ENCODE measurements around the gene CLMP. TPM values are rescaled to one million over a fixed set of nuclear protein-coding genes. Genes with fewer than 3 reads are reported as not detected.
A peak's percentile ranks its signal among the peaks of the same experiment; 100 is the strongest.
"Not testable (repeated sequence)": the region's sequence is repeated elsewhere in the genome, so short reads cannot be mapped to it uniquely, and the experiment has no call there.

The CLMP gene
- polyA plus RNA-seq, 2 of the 4 experiments (the other 2 are of a cell fraction): 15.7 to 17.1 TPM

- ChIA-PET CTCF (interaction anchor here (0.7 to 2.2 kb wide), 2 partner anchors 11 to 98 kb away, joined by 3 to 7 read pairs; no protein-coding TSS in a partner anchor), POLR2A (no interaction called here)
- H3K4me3 ChIP-seq: no peak overlapping the region
- no peak overlapping the region for H3K27ac ChIP-seq
- ATAC-seq (no peak), FAIRE-seq (no peak), DNase-seq (ENCODE audit: low read depth in 1 of 2, low spot score in 1 of 2) (no peak)
- no peaks in the 10 kb centered on the region for H3K9me3 ChIP-seq
- H3K4me2 ChIP-seq: no peak overlapping the region
- TF ChIP-seq, protein P1, sequence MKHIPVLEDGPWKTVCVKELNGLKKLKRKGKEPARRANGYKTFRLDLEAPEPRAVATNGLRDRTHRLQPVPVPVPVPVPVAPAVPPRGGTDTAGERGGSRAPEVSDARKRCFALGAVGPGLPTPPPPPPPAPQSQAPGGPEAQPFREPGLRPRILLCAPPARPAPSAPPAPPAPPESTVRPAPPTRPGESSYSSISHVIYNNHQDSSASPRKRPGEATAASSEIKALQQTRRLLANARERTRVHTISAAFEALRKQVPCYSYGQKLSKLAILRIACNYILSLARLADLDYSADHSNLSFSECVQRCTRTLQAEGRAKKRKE (CRISPR knock-in tag; IDR thresholded peaks at IDR 0.05; ENCODE audit: low read depth): no peak
- TF ChIP-seq NPAS2 (CRISPR knock-in tag; IDR thresholded peaks at IDR 0.05; ENCODE audit: borderline replicate concordance): no peak
- TF ChIP-seq CBX2 (IDR thresholded peaks at IDR 0.05; ENCODE audit: borderline replicate concordance, low read depth): no peak
- TF ChIP-seq ELK1 (IDR thresholded peaks at IDR 0.05; ENCODE audit: low read depth, low read length): no peak
- TF ChIP-seq, protein P2, sequence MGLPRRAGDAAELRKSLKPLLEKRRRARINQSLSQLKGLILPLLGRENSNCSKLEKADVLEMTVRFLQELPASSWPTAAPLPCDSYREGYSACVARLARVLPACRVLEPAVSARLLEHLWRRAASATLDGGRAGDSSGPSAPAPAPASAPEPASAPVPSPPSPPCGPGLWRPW (IDR thresholded peaks at IDR 0.05): no peak
- TF ChIP-seq MAZ (IDR thresholded peaks at IDR 0.05; ENCODE audit: borderline replicate concordance, low read depth, low read length): no peak
- TF ChIP-seq BHLHE40 (IDR thresholded peaks at IDR 0.05; ENCODE audit: low read depth, low read length): no peak
- no peaks in the 10 kb centered on the region for H3K4me1 ChIP-seq
- 69% methylated on average over 3 of the region's 4 CpGs for WGBS (ENCODE audit: missing lambda C conversion rate)
Measured at GRCh38 chr11:123209591-123209990, 14.5 kb upstream of the CLMP start.

DNA sequence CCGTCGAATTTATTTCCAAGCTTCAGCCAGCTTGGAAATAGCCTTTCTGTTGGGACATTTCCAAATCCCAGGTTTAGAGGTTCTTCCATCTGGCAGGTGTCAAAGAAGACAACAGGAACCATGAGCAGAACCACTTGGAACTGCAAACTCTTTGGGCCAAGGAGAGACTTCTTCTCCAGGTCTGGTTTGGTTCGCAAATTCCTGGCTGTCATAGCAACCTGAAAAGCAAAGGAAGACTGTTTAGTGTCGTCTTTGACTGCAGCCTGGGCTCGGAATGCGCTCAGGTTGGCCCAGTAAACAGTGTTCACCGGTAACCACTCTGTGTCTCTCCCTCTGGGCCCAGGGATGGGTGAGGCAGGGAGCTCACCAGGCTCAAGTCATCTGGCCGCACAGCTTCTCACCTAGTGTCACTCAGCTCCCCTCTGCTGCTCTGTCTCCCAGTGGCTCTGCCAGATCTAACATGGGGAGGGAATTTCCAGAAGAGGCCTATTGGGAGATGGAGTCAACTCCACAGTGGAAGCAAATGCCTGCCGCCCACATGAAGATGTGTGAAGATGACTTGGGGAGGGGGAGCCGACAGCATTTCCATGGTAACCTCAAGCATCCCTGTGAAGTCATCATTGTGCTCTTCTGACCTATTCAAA, 11.9 kb upstream of the CLMP start:
- TF ChIP-seq GATA3 (IDR thresholded peaks at IDR 0.05; ENCODE audit: borderline replicate concordance) (no peak), HOXB5 (CRISPR knock-in tag; IDR thresholded peaks at IDR 0.05) (no peak)
- TF ChIP-seq, protein P3, sequence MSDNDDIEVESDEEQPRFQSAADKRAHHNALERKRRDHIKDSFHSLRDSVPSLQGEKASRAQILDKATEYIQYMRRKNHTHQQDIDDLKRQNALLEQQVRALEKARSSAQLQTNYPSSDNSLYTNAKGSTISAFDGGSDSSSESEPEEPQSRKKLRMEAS (IDR thresholded peaks at IDR 0.05): no peak
- CTCF ChIA-PET: interaction anchor here (0.8 to 1.6 kb wide), 4 partner anchors 14 to 95 kb away, joined by 3 read pairs; no protein-coding TSS in a partner anchor
- peak in 1 of 2 experiments; percentile 43; a peak in 3 of 6 replicates for ATAC-seq
- FAIRE-seq: no peak
- POLR2A ChIA-PET: no interaction called here
- H3K4me1 ChIP-seq: no peaks in the 10 kb centered on the region
- no peaks in the 10 kb centered on the region for H3K9me3 ChIP-seq
- H3K27ac ChIP-seq: no peak overlapping the region
- no peak overlapping the region for H3K4me3 ChIP-seq
- H3K4me2 ChIP-seq: no peak overlapping the region
- WGBS (ENCODE audit: missing lambda C conversion rate): 77% methylated on average over 5 of the region's 10 CpGs
- DNase-seq (ENCODE audit: low read depth in 1 of 2, low spot score in 1 of 2): no peak

DNA sequence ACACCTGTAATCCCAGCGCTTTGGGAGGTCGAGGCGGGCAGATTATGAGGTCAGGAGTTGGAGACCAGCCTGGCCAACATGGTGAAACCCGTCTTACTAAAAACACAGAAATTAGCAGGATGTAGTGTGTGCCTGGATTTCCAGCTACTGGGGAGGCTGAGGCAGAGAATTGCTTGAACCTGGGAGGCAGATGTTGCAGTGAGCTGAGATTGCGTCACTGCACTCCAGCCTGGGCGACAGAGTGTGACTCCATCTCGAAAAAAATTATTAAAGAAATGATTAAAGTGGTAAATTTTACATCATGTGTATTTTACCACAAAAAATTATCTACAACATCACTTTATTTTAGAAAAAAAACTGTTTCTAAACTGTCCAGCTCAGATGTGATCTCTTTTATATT, 11.0 kb upstream of the CLMP start:
- H3K4me1 ChIP-seq; FAIRE-seq; H3K4me3 ChIP-seq; H3K9me3 ChIP-seq; H3K4me2 ChIP-seq; DNase-seq (ENCODE audit: low read depth in 1 of 2, low spot score in 1 of 2); H3K27ac ChIP-seq; POLR2A ChIA-PET; ATAC-seq: not testable (repeated sequence)
- 83% methylated on average over 7 of the region's 7 CpGs for WGBS (ENCODE audit: missing lambda C conversion rate)
- CTCF ChIA-PET: interaction anchor here (0.8 to 1.6 kb wide), 4 partner anchors 13 to 94 kb away, joined by 3 read pairs; no protein-coding TSS in a partner anchor

DNA sequence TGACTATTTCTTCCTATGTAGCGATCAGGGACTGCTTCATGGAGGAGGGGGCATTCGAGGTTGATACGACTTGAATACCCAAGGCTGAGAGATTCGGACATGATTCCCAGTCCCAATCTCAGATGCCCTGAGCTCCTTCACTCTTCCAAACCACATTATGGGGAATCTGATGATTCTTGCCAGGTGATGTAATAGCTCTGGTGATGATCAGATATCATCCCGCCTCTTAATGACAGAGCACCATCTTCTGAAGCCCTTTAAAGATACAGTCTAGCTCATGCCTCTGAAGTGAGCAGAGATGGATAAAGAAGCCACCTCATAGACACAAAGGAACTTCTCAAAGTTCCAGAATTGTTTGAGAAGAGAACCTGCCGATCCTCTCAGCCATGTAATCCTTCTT, 8.9 kb upstream of the CLMP start:
- H3K27ac ChIP-seq: no peak overlapping the region
- FAIRE-seq: no peak
- POLR2A ChIA-PET: no interaction called here

More for the DNA sequence above, 8.9 kb upstream of the CLMP start:
- Histone ChIP-seq H3K4me2 (no peak overlapping the region), H3K9me3 (no peaks in the 10 kb centered on the region), H3K4me3 (no peak overlapping the region), H3K4me1 (no peaks in the 10 kb centered on the region)
- DNase-seq (ENCODE audit: low read depth in 1 of 2, low spot score in 1 of 2) (no peak), ATAC-seq (no peak)
- WGBS (ENCODE audit: missing lambda C conversion rate): 91% methylated on average over 6 of the region's 6 CpGs
- CTCF ChIA-PET: interaction anchor here (0.5 to 1.7 kb wide), 6 partner anchors 12 to 100 kb away, joined by 3 to 5 read pairs (median 4); no protein-coding TSS in a partner anchor
- TF ChIP-seq EP300 (IDR thresholded peaks at IDR 0.05) (no peak), RCOR1 (IDR thresholded peaks at IDR 0.05; ENCODE audit: low read depth, low read length) (no peak), ZSCAN20 (CRISPR knock-in tag; IDR thresholded peaks at IDR 0.05) (no peak), SREBF2 (IDR thresholded peaks at IDR 0.05) (no peak), ESRRA (IDR thresholded peaks at IDR 0.05; ENCODE audit: borderline replicate concordance, low read length) (no peak), MAFK (IDR thresholded peaks at IDR 0.05; ENCODE audit: partially characterized antibody) (no peak), RAD21 (conservative IDR thresholded peaks at IDR 0.05 in 1 of 2, IDR thresholded peaks at IDR 0.05 in 1 of 2) (no peak), EHMT2 (IDR thresholded peaks at IDR 0.05; ENCODE audit: low read depth) (no peak), HOXB5 (CRISPR knock-in tag; IDR thresholded peaks at IDR 0.05) (no peak), HEYL (CRISPR knock-in tag; IDR thresholded peaks at IDR 0.05) (no peak)
- TF ChIP-seq, protein P4, sequence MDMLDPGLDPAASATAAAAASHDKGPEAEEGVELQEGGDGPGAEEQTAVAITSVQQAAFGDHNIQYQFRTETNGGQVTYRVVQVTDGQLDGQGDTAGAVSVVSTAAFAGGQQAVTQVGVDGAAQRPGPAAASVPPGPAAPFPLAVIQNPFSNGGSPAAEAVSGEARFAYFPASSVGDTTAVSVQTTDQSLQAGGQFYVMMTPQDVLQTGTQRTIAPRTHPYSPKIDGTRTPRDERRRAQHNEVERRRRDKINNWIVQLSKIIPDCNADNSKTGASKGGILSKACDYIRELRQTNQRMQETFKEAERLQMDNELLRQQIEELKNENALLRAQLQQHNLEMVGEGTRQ (IDR thresholded peaks at IDR 0.05): no peak
- TF ChIP-seq, protein P5, sequence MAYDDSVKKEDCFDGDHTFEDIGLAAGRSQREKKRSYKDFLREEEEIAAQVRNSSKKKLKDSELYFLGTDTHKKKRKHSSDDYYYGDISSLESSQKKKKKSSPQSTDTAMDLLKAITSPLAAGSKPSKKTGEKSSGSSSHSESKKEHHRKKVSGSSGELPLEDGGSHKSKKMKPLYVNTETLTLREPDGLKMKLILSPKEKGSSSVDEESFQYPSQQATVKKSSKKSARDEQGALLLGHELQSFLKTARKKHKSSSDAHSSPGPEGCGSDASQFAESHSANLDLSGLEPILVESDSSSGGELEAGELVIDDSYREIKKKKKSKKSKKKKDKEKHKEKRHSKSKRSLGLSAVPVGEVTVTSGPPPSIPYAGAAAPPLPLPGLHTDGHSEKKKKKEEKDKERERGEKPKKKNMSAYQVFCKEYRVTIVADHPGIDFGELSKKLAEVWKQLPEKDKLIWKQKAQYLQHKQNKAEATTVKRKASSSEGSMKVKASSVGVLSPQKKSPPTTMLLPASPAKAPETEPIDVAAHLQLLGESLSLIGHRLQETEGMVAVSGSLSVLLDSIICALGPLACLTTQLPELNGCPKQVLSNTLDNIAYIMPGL (CRISPR knock-in tag; IDR thresholded peaks at IDR 0.05; ENCODE audit: borderline replicate concordance): no peak
